GM21737 (cell line): Measurements from ENCODE around the gene DPH1.

Experiments
- ATAC-seq: cut with Tn5 transposase; IDR thresholded peaks from one replicate; pipeline ENCODE4 v1.9.1; 2021; ENCODE audit warnings: mild to moderate bottlenecking, moderate library complexity; ENCODE audit not compliant: unreplicated experiment

DPH1 gene

DNA sequence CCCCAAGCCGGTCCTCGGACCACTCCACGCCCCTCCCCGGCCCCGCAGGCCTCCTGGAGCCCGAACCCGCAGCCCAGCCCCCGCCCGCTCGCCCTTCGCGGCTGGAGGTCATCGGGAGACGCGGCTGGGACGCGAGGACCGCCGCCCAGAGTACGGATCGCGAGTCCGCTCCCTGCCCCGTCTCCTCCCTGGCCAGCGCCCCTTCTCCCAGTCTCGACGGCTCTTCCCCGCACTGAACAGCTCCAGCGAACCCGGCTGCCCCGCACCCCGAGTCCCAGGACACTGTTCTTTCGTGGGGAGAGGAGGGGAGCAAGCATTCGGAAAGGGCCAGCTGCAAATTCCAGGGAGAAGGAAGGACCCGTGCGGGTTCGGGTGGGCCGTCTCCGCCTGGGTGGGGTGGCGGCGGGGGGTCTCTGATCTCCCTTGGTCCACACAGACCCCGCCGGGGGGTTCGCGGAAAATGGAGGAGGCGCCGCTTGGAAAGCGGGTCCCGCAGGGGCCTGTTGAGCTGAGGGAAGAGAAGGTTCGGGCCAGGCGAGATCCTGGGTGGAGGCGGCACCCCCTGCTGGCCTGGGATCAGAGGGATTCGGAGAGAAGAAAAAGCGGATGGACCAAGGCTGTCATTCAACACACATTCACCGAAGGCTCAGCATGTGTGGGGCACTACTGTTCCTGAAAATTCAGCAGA lies 4.2 kb upstream of the DPH1 start:
- ATAC-seq = no peak

DNA sequence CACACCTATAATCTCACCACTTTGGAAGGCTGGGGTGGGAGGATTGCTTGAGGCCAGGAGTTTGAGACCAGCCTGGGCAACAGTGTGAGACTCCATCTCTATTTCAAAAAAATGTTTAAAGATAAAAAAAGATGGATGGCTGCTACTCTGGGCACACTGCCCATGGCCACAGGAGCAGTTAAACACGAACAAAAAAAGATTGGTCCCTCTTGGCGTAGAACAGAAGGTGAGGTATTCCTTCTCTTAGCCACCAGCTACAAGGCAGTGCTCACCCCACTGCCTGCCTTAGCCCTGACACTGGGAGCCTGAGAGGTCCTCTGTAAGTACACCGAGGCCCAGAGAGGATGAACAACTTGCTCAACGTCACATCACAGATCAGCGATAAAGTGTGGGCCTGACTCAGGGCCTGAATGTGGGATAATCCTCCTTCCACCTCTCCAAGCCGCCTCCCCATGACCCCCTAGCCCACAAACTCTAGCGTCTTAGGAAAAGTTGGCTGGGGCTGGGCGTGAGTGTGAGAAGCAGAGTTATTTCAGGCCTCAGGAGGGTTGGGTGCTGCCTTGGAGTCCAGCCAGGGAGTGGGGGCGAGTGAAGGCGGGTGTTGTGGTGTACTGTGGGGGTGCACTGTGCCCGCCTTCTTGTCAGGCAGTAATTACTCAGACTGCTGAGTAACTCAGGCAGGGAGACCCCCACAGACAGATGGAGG lies 2.3 kb upstream of the DPH1 start:
- no peak for ATAC-seq

DNA sequence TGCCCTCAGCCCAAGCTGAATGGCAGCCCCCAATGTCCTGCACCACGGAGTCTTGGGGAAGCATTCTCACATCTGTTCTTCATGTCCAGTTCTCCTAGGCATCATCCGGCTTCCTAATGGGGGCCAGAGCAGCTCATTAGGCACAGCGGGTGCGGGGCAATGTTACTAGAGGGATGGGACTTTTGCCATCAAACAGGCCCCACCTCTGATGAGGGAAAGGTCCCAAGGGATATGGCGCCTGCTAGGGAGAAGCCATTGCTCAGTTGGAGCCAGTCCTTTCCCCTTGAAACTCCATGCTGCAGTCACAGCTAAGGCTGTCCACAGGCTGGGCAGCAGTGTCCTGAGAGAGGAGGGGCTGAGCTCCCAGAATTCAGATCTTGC lies 1.7 kb upstream of the DPH1 start:
- no peak for ATAC-seq

DNA sequence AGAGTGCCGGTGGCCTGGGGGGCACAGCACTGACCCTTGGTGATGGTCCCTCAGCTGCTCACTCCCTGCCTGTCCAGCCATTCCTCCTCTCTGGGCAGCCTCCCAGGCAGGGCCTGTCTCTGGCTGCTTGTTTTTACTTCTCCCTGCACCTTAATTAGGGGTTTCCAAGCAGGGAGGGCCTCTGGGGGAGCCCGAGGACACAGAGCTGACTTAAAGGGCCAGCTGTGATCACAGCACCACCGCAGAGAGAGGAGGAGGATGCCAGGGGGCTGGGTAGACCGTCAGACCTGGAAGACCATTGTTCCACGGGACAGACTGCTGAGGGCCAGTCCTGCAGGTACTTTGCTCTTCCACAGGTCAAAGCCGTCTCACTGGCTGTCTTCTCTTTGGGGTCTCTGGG lies 1.2 kb upstream of the DPH1 start:
- ATAC-seq = no peak

DNA sequence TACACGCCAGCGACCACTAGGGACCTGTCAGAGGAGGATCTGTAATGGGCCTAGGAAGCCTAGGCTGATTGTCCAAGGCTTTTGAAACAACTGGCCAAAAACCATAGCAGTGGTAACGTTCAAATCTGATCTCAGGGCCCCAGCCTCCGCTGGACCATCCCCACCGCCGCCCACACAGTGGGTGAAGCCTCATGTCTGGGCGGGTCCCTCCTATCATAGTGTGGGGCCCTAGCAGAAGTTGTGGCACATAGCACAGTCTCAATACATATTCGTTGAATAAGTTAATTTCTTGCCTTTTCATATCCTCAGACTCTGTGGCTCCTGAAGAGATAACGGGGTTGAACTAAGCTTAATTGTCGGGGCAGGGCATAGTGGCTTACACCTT lies 818 bp downstream of the DPH1 start:
- no peak for ATAC-seq

DNA sequence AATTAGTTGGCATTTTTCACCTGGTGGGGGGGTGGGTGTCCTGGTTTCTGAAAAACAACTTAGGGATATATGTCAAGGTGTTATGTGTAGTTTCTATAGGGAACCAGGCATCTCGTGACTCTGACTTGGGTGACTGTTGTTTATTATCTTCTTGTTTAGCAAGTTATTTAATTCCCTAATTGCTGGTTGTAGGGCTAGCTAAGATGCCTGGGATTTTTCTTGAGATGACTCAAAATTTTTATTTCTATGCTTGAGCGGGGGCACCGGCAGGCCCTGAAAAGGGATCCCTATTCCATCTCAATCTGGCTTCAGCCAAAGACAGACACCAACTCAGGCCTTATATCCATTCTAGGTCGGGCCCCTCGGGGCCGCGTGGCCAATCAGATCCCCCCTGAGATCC lies 3.2 kb downstream of the DPH1 start:
- no peak for ATAC-seq

DNA sequence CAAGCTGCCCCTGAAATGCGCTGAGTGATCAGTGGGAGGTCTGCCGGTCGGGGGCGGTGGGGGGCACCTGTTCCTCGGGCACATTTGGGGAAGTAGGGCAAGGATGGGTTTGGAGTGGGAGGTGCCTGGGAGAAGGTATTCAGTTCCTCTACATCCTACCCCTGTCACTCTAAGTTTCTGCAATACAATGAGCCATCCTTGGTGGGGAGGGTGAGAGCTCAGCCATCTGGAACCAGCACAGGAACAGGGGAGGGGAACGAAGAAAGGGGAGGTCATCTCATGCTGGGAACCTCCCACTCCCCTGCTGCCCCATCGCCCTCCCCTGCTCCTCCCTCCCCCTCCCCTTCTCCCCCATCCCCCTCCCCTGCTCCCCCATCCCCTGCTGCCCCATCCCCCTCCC lies 4.2 kb downstream of the DPH1 start:
- no peak for ATAC-seq

DNA sequence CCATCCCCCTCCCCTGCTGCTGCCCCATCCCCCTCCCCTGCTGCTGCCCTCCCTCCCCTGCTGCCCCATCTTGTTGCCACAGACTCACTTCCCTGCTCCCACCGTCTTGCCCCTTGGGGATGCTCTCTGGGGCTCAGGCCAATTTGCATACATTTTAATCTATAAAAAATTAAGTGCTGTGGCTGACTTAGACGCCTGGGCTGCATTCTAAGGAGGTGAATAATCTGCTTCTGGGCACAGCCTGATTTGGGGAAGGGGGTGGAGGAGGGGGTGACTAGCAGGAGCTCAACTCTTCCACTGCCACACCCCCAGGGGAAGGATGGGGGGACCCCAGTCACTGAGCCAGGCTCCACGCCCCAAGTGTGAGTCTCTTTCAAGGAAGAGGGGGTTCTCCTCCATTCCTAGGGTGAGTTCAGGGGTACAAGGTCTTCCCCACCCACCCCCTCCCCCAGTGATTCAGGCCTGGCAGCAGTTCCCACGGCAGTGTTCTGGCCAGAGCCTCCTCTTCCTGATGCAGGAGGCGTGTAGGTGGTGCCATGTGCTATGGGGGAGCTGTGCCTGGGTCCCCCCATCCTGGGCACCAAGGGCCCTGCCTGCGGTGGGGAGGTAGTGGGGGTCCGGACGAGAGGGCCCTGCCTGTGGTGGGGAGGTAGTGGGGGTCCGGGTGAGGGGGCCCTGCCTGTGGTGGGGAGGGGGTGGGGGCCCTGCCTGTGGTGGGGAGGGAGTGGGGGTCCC lies 5.0 kb downstream of the DPH1 start:
- no peak for ATAC-seq

DNA sequence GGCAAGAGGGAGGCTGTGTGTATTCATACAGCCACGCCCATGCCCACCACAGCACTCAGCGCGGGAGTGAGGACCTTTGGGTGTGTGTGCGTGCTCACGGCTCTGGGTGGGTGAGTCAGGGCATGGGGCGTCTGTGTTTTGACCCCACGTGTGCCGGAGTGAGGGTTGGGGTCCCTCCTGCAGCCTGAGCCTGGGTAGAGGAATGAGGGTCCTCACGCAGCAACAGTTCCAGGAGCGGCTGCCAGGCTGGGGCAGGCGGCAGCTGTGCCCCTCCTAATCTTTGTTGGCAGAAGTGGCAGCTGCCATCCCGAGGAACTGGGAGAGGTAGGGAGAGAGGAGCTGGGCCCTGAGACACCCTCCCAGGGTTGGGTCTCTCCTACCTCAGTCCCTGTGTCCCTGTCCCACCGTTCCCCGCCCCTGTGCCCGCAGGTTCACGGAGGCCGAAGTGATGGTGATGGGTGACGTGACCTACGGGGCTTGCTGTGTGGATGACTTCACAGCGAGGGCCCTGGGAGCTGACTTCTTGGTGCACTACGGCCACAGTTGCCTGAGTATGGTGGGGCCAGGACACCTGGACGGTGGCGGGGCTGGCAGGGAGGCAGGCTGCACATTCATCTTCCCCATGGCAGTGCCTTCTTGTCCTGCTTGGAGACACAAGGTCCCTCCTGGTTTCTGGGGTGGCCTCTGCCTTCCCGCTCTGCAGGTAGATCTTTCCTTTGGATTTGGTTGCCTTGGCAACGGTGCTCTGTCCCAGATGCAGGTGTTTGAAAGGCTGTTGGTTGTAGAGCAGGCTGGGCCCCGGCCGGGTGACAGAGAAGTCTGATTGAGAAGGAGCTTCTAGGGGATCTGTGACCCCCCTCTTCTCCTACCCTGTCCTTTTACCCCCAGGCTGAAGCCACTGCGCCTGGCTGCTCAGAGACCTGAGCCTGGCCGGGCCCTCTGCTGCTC lies 5.9 kb downstream of the DPH1 start:
- no peak for ATAC-seq

DNA sequence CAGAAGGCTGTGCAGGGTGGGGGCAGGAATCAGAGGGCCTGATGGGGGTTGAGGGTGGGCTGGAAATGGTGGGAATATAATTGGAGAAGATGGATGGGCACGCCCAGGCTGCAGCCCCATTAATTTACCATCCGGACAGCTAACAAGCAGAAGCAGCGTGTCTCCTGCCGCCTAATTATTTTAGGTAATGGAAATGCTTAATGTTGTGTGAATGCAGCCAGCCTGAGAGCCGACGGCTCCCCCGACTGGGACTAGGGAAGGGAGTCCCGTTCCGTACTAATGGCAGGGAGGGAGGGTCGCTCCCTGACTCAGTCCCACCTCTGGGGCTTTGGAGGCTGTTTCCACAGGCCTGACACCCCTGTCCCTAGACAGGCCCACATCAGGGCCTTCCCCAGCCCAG lies 7.2 kb downstream of the DPH1 start:
- ATAC-seq = no peak

DNA sequence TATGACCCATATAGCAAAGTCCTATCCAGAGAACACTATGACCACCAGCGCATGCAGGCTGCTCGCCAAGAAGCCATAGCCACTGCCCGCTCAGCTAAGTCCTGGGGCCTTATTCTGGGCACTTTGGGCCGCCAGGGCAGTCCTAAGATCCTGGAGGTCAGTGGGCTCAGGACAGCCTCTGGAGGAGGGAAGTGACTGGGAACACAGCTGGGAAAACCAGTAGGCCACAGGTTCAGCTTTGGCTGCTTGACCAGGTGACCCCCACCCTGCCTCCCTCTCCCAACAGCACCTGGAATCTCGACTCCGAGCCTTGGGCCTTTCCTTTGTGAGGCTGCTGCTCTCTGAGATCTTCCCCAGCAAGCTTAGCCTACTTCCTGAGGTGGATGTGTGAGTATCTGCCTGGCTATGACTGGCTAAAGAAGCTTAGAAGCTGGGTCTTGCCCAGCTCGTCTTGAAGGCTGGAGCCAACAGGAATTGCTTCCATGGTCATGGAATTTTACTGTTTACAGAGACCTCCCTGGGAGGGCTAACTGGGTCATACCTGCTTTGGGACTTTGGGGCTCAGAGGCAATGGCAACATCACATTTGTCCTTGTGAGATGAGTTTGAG lies 10.4 kb downstream of the DPH1 start:
- ATAC-seq = no peak

DNA sequence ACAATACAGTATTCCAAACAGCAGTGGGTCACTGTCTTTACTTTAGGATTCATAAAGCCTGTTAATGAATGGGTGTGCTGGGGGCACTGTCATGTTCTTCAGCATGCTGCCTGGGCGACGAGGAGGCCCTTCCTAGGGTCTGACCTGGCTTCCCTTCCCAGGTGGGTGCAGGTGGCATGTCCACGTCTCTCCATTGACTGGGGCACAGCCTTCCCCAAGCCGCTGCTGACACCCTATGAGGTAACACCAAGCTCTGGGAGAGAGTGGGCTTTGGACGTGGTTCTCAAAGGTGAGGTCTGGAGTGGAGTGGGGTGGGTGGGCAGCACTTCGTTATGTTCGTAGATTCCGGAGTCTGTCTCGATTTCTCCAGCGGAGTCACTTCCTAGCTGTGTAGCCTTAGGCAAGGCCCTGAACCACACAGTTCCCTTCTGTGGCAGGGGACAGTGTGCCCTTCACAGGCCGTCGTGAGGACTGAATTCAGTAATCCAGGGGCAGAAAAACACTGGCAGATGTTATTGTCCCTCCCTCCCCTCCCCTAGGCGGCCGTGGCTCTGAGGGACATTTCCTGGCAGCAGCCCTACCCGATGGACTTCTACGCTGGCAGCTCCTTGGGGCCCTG lies 11.1 kb downstream of the DPH1 start:
- no peak for ATAC-seq

DNA sequence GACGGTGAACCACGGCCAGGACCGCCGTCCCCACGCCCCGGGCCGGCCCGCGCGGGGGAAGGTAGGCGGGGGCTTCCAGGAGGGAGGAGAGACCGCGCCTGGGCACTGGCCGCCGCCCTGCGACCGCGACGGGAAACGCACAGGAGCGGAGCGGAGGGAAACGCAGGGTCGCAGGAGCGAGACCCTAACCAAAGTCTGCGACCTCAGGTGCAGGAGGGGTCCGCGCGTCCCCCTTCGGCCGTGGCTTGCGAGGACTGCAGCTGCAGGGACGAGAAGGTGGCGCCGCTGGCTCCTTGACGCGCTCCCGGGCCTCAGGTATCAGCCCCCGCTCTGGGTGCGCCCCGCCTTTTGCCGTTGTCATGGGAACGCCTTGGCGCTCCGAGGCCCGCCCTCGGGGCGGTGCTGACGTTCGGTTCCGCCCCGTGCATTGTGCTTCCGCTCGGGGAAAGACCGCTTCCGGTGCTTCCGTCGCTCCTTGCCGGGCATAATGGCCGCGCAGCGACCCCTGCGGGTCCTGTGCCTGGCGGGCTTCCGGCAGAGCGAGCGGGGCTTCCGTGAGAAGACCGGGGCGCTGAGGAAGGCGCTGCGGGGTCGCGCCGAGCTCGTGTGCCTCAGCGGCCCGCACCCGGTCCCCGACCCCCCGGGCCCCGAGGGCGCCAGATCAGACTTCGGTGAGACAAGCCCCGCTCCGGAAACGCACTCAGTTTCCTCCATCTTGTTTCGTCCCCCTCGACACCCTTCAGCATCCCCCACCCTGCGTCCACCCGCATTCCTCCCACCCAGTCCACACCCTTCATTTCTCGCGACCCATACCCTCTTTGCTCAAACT lies 11.8 kb downstream of the DPH1 start, which contains the start of gene OVCA2:
TSS of gene OVCA2 (plus strand) at position 462 of the 829 bp plus-strand sequence. CDS start at position 488, 26 bp downstream.
- ATAC-seq = peak; percentile 85

DNA sequence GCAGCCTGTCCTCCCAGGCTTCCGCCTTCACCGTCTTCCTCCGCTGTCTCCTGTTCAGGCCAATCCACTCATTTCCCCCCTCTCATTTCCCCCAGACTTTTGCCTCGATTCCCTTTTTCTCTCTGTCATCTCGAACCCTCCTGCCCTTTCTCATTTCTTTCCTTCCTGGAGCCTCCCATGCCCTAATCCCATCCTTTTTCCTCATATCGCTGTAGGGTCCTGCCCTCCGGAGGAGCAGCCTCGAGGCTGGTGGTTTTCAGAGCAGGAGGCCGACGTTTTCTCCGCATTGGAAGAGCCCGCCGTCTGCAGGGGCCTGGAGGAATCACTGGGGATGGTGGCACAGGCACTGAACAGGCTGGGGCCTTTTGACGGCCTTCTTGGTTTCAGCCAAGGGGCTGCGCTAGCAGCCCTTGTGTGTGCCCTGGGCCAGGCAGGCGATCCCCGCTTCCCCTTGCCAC lies 12.5 kb downstream of the DPH1 start:
- ATAC-seq = no peak

DNA sequence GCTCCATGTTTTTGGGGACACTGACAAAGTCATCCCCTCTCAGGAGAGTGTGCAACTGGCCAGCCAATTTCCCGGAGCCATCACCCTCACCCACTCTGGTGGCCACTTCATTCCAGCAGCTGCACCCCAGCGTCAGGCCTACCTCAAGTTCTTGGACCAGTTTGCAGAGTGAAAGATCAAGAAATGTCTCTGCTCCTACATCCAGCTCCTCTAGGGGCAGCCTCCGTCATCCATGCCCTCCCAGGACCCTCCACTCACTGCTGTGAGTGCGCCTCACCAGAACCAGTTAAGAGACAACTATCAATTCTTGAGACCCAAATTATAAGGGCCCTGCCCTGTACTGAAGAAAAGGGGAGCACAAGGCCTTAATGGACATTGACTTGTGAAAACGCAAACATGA lies 13.0 kb downstream of the DPH1 start:
- no peak for ATAC-seq

DNA sequence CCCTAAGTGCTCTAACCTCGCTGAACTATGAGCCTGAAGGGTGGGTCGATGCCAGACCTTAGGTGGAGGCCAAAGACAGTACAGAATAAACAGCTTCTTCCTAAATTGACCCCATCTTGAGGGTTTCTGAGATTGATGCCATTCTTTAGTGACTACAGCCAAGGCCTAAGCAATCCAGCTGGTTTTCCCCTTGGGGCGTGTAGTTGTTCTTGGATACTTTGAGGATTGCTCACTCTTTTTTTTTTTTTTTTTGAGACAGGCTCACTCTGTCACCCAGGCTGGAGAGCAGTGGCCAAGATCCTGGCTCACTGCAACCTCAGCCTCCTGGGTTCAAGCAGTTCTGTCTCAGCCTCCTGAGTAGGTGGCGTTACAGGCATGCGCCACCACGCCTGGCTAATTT lies 13.8 kb downstream of the DPH1 start:
- ATAC-seq = no peak

DNA sequence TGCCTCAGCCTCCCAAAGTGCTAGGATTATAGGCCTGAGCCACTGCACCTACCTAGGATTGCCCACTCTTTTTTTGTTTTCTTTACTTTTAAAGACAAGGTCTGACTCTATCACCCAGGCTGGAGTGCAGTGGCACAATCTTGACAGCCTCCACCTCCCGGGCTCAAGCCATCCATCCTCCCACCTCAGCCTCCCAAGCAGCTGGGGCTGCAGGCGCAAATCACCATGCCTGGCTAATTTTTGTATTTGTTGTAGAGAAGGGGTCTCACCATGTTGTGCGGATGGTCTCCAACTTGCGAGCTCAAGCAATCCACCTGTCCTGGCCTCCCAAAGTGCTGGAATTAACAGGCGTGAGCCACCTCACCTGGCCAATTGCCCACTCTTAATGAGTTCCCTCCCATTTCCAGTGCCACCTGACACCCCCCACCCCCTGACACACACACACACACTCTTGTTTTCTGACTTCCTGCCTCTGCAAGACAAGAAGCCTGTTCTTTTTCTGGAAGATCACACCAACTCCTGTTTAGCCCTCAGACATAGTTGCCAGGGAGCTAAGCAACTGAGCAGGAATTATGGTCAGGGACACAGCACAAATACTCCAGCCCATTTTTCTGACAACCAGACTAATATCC lies 14.4 kb downstream of the DPH1 start:
- no peak for ATAC-seq

DNA sequence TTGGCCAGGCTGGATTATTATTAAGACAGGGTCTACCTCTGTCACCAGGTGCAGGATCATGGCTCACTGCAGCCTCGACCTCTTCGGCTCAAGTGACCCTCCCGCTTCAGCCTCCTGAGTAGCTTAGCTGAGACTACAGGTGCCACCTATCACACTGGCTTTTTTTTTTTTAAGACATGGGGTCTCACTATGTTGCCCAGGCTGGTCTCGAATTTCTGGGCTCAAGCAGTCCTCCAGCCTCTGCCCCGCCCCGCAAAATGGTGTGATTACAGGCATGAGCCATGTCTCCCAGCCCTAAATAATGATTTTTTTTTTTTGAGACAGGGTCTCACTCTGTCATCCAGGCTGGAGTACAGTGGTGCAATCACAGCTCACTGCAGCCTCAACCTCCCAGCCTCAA lies 17.6 kb downstream of the DPH1 start:
- ATAC-seq = no peak

DNA sequence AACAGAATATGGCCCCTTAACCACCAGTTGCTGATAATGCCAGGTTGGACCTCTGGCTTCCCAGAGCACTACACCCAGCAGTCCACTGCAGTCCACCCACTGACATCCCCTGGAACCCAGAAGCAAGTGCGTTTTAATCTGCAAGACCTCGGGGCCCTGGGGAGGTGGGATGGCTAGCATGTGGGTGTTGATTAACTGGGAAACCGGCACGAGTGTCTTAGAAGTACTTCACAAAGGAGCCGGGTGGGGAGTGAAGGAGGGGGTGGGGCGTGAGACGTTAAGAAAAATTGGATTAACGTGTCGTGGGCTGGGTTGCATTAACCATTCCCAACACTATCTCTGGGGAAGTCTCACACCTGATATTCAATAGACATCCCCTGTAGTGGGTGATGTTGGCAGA lies 18.9 kb downstream of the DPH1 start:
- ATAC-seq = no peak
